ENCODE data around the gene SLC38A9.

Gene SLC38A9

GRCh38 chr5:55576661-55577060 lies 135.5 kb downstream of the SLC38A9 start:
- TF ChIP-seq CTCF (IDR thresholded peaks at IDR 0.05; ENCODE audit: insufficient read depth, missing control alignments), result no peak
- FAIRE-seq (no peak), DNase-seq (ENCODE audit: insufficient read length, low spot score) (no peak)

Data from D721Med (cell line).